OCI-LY1 (cell line): Measurements from ENCODE around the gene NFX1.

ENCODE experiments used
- H2AFZ ChIP-seq: fragments of 200-600 bp; sonication (generic), shearing (Covaris generic); 2 replicates; pipeline ENCODE4 v1.6.0; 2014; ENCODE audit warnings: antibody characterized with exemption, mild to moderate bottlenecking, low read length
- H3F3A ChIP-seq: fragments of 200-600 bp; sonication (generic), shearing (Covaris generic); 2 replicates; pipeline ENCODE4 v1.6.0; 2014; ENCODE audit warnings: mild to moderate bottlenecking, antibody characterized with exemption, low read length, moderate library complexity; ENCODE audit not compliant: insufficient read depth
- H3K27ac ChIP-seq: fragments of 200-600 bp; sonication (generic); 2 replicates; pipeline ENCODE4 v1.5.1; 2014; ENCODE audit warnings: low read length, mixed run types, mild to moderate bottlenecking, low read depth; ENCODE audit not compliant: poor library complexity, severe bottlenecking
- H3K27me3 ChIP-seq: fragments of 200-600 bp; sonication (generic); 2 replicates; pipeline ENCODE4 v1.6.0; 2014; ENCODE audit warnings: antibody characterized with exemption, mild to moderate bottlenecking, low read length, moderate library complexity; ENCODE audit not compliant: insufficient read depth
- H3K36me3 ChIP-seq: fragments of 200-600 bp; sonication (generic); 2 replicates; pipeline ENCODE4 v1.6.1; 2014; ENCODE audit warnings: mild to moderate bottlenecking, antibody characterized with exemption, low read length, moderate library complexity, mixed read lengths; ENCODE audit not compliant: insufficient read depth
- H3K4me1 ChIP-seq: fragments of 200-600 bp; sonication (generic); 2 replicates; pipeline ENCODE4 v1.5.1; 2014; ENCODE audit warnings: mild to moderate bottlenecking, low read length, moderate library complexity; ENCODE audit not compliant: insufficient read depth, severe bottlenecking
- H3K4me2 ChIP-seq: fragments of 200-600 bp; sonication (generic), shearing (Covaris generic); 2 replicates; pipeline ENCODE4 v1.6.1; 2014; ENCODE audit warnings: low read length
- H3K4me3 ChIP-seq: fragments of 200-600 bp; sonication (generic); 2 replicates; pipeline ENCODE4 v1.5.1; 2014; ENCODE audit warnings: low read length, low read depth, mild to moderate bottlenecking, mixed read lengths; ENCODE audit not compliant: poor library complexity, severe bottlenecking
- H3K79me2 ChIP-seq: fragments of 200-600 bp; shearing (Covaris generic); 2 replicates; pipeline ENCODE4 v1.6.1; 2016; ENCODE audit warnings: mixed run types, low read length, mixed read lengths; ENCODE audit not compliant: insufficient read depth
- H3K9ac ChIP-seq: fragments of 200-600 bp; sonication (generic), shearing (Covaris generic); 2 replicates; pipeline ENCODE4 v1.6.1; 2014; ENCODE audit warnings: mild to moderate bottlenecking, low read length, mixed read lengths
- H3K9me2 ChIP-seq: fragments of 200-600 bp; sonication (generic), shearing (Covaris generic); 2 replicates; pipeline ENCODE4 v1.6.1; 2014; ENCODE audit warnings: low read depth, mild to moderate bottlenecking, low read length, mixed read lengths
- H3K9me3 ChIP-seq: fragments of 200-600 bp; shearing (Covaris generic); 2 replicates; pipeline ENCODE4 v1.6.1; 2014; ENCODE audit warnings: low read length, mixed read lengths
- H4K20me1 ChIP-seq: fragments of 200-600 bp; sonication (generic), shearing (Covaris generic); 2 replicates; pipeline ENCODE4 v1.6.0; 2016; ENCODE audit warnings: mild to moderate bottlenecking, low read length; ENCODE audit not compliant: insufficient read depth
- CTCF ChIP-seq: fragments of 200-600 bp; sonication (generic), shearing (Covaris generic); IDR thresholded peaks from 2 replicates; pipeline ENCODE4 v1.5.1; 2017; ENCODE audit warnings: mild to moderate bottlenecking, antibody characterized with exemption, low read length, moderate library complexity, mixed read lengths
- EZH2 ChIP-seq: fragments of 200-600 bp; sonication (generic), shearing (Covaris generic); IDR thresholded peaks from 2 replicates; pipeline ENCODE4 v1.8.0; 2017; ENCODE audit warnings: borderline replicate concordance, mixed run types, mild to moderate bottlenecking, antibody characterized with exemption, low read length, moderate library complexity, mixed read lengths

Gene NFX1

DNA sequence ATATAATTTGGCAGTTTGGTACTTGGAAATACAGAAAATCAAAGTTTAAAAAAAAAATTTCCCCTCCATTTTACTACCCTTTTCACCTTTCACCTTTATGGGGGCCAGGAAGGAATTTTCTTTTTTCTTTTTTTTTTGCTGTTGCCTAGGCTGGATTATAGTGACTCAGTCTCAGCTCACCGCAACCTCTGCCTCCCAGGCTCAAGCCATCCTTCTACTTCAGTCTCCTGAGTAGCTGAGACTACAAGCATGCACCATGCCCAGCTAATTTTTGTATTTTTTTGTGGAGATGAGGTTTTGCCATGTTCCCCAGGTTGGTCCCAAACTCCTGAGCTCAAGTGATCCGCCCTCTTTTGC is 16.4 kb upstream of the NFX1 start:
- H3K36me3 ChIP-seq, result peaks cover 78% of the 10 kb centered on the region

GRCh38 chr9:33277484-33277883 is 12.8 kb upstream of the NFX1 start:
- no peaks in the 10 kb centered on the region for H3K27me3 ChIP-seq
- no peaks in the 10 kb centered on the region for H3K79me2 ChIP-seq
- H3K9ac ChIP-seq, result no peak overlapping the region
- no peak for TF ChIP-seq CTCF
- no peak for TF ChIP-seq EZH2
- H3K4me1 ChIP-seq, result no peaks in the 10 kb centered on the region
- peaks cover 78% of the 10 kb centered on the region for H3K36me3 ChIP-seq
- H2AFZ ChIP-seq, result no peak overlapping the region
- no peaks in the 10 kb centered on the region for H4K20me1 ChIP-seq
- H3F3A ChIP-seq, result no peaks in the 10 kb centered on the region
- H3K4me3 ChIP-seq, result no peak overlapping the region
- H3K4me2 ChIP-seq, result no peak overlapping the region
- no peaks in the 10 kb centered on the region for H3K9me2 ChIP-seq
- no peaks in the 10 kb centered on the region for H3K9me3 ChIP-seq
- H3K27ac ChIP-seq, result no peak overlapping the region

More for the DNA sequence above, 16.4 kb upstream of the NFX1 start:
- Histone ChIP-seq H3K4me2 (no peak overlapping the region), H3K27me3 (no peaks in the 10 kb centered on the region), H3K4me1 (no peaks in the 10 kb centered on the region), H2AFZ (no peak overlapping the region), H3K27ac (no peak overlapping the region), H3K9me3 (no peaks in the 10 kb centered on the region), H4K20me1 (no peaks in the 10 kb centered on the region), H3K4me3 (no peak overlapping the region), H3K79me2 (no peaks in the 10 kb centered on the region), H3F3A (no peaks in the 10 kb centered on the region), H3K9me2 (no peaks in the 10 kb centered on the region), H3K9ac (no peak overlapping the region)
- TF ChIP-seq CTCF (no peak), EZH2 (no peak)

- Histone ChIP-seq H3K4me2 (no peak overlapping the region), H3F3A (no peaks in the 10 kb centered on the region), H3K79me2 (0 out of 2 replicates have a peak, but pooled peaks cover under 1% of the 10 kb centered on the region), H3K9me3 (no peaks in the 10 kb centered on the region), H3K36me3 (peaks cover 20% of the 10 kb centered on the region; the same call in 1 of the 2 replicates), H3K27ac (no peak overlapping the region), H3K27me3 (no peaks in the 10 kb centered on the region), H4K20me1 (no peaks in the 10 kb centered on the region), H3K4me1 (peaks cover 9% of the 10 kb centered on the region), H3K4me3 (no peak overlapping the region), H3K9me2 (no peaks in the 10 kb centered on the region), H2AFZ (no peak overlapping the region), H3K9ac (no peak overlapping the region)
- TF ChIP-seq CTCF (no peak), EZH2 (no peak)
Measured at GRCh38 chr9:33285502-33285901, 4.8 kb upstream of the NFX1 start.
